Measurements from ENCODE around the gene ZFP3. TPM values are rescaled to one million over a fixed set of nuclear protein-coding genes. Genes with fewer than 3 reads are reported as not detected.
"Not testable (repeated sequence)": the region's sequence is repeated elsewhere in the genome, so short reads cannot be mapped to it uniquely, and the experiment has no call there.

ZFP3 gene
- 4.1 and 4.8 TPM in 2 replicates for polyA plus RNA-seq (2011; rRNA removed)
- 0.58 and 0.78 TPM in 2 replicates for polyA plus RNA-seq (2012; cell fraction: cytosol; rRNA removed)
- 0.48 and 0.78 TPM in 2 replicates for polyA plus RNA-seq (2012; cell fraction: nucleus; rRNA removed)
- 1.6 to 1.9 TPM (median 1.7 TPM) in 3 replicates for polyA plus RNA-seq (2017; fragmentation: RNase III; extraction: RNeasy Plus Mini Kit Qiagen cat#74134 plus additional on column Dnase treatment)
- 2.6 and 3.3 TPM in 2 replicates for polyA minus RNA-seq (2011; rRNA and poly(A)+ RNA removed)

- TF ChIP-seq E2F6 (IDR thresholded peaks at IDR 0.05; ENCODE audit: borderline replicate concordance, low read depth): peak; percentile 95
- no peak for TF ChIP-seq PBX3 (IDR thresholded peaks at IDR 0.05)
- peak; percentile 99 for TF ChIP-seq MAX (IDR thresholded peaks at IDR 0.05)
- peak; percentile 79; the same call in 1 of the 2 replicates for TF ChIP-seq HOXB5 (CRISPR knock-in tag; IDR thresholded peaks at IDR 0.05)
- TF ChIP-seq ZFP36 (IDR thresholded peaks at IDR 0.05; ENCODE audit: borderline replicate concordance, partially characterized antibody): no peak
- TF ChIP-seq POLR2A (IDR thresholded peaks at IDR 0.05; ENCODE audit: low read length): peak; percentile 7
- TF ChIP-seq ATOH8 (CRISPR knock-in tag; IDR thresholded peaks at IDR 0.05; ENCODE audit: low read depth): peak; percentile 45; the same call in 1 of the 2 replicates
- TF ChIP-seq RNF2 (IDR thresholded peaks at IDR 0.05; ENCODE audit: borderline replicate concordance, low read depth): no peak
- TF ChIP-seq JUN (IDR thresholded peaks at IDR 0.05): peak in 1 of 2 experiments; percentile 31; a peak in 1 of 5 replicates
- TF ChIP-seq USF2 (IDR thresholded peaks at IDR 0.05): peak; percentile 36; the same call in 1 of the 2 replicates
- TF ChIP-seq NPAS2 (CRISPR knock-in tag; IDR thresholded peaks at IDR 0.05; ENCODE audit: borderline replicate concordance): peak; percentile 58; the same call in 1 of the 2 replicates
- peak; percentile 64; the same call in 1 of the 2 replicates for TF ChIP-seq TP53 (CRISPR knock-in tag; IDR thresholded peaks at IDR 0.05)
- Histone ChIP-seq H3K4me2 (peak within 1 kb of the TSS; percentile 78), H3K27ac (peak within 1 kb of the TSS; percentile 67 to 87), H3K4me1 (no peaks in the 10 kb centered on the region), H3K4me3 (peak within 1 kb of the TSS; percentile 61), H3K9me3 (peaks cover 67% of the 10 kb centered on the region)
- peak; percentile 96 to 98 for ATAC-seq
- POLR2A ChIA-PET: interaction anchor here (1.0 kb wide), 1 partner anchor 111 kb away, joined by 3 read pairs; the partner anchor contains the start of gene SPAG7
- CTCF ChIA-PET: interaction anchor here (0.6 to 1.6 kb wide), 6 partner anchors 11 to 114 kb away, joined by 3 to 6 read pairs (median 4); no protein-coding TSS in a partner anchor
- DNase-seq (ENCODE audit: low read depth in 1 of 2, low spot score in 1 of 2): peak; percentile 70 to 92
- FAIRE-seq: no peak
- whole genome bisulfite sequencing (ENCODE audit: missing lambda C conversion rate): 17% methylated on average over 47 of the region's 75 CpGs
Observed at GRCh38 chr17:5078106-5079028, at the start of gene ZFP3. Gene ZFP3, plus strand, starts transcription at chr17:5078467. Its CDS starts 13,038 bp downstream, at chr17:5091505.

GRCh38 chr17:5030168-5030567 is 48.1 kb upstream of the ZFP3 start:
- POLR2A ChIA-PET: interaction anchor here (2.1 kb wide), 1 partner anchor 33 kb away, joined by 5 read pairs; the partner anchor contains the start of genes INCA1 and KIF1C
- DNase-seq (ENCODE audit: low read depth in 1 of 2, low spot score in 1 of 2); H3K4me2 ChIP-seq; H3K4me3 ChIP-seq; ATAC-seq; H3K9me3 ChIP-seq; FAIRE-seq; H3K4me1 ChIP-seq; H3K27ac ChIP-seq: not testable (repeated sequence)
- CTCF ChIA-PET: interaction anchor here (0.8 to 5.7 kb wide), 17 partner anchors 8 to 121 kb away, joined by 3 to 58 read pairs (median 7); partner anchors contain the start of gene CAMTA2
- WGBS (ENCODE audit: missing lambda C conversion rate): 98% methylated on average over 2 of the region's 2 CpGs

- ChIA-PET CTCF (interaction anchor here (0.7 to 5.7 kb wide), 25 partner anchors 8 to 254 kb away, joined by 3 to 58 read pairs (median 4); partner anchors contain the start of gene CAMTA2), POLR2A (interaction anchor here (2.1 kb wide), 1 partner anchor 34 kb away, joined by 5 read pairs; the partner anchor contains the start of genes INCA1 and KIF1C)
- peak; percentile 7 for FAIRE-seq
- H3K27ac ChIP-seq: peak overlapping the region; percentile 70 to 90
- peak; percentile 86 for DNase-seq (ENCODE audit: low read depth in 1 of 2, low spot score in 1 of 2)
- H3K4me3 ChIP-seq: peak overlapping the region; percentile 42
- peak; percentile 76 to 79 for ATAC-seq
- peak overlapping the region; percentile 84 for H3K4me2 ChIP-seq
- WGBS (ENCODE audit: missing lambda C conversion rate): 12% methylated on average over 29 of the region's 48 CpGs
- H3K9me3 ChIP-seq: no peaks in the 10 kb centered on the region
- H3K4me1 ChIP-seq: peaks cover 3% of the 10 kb centered on the region; the same call in 1 of the 3 replicates
- peak; percentile 47 to 55; a peak in 4 of 5 replicates for TF ChIP-seq RAD21 (conservative IDR thresholded peaks at IDR 0.05 in 1 of 2, IDR thresholded peaks at IDR 0.05 in 1 of 2)
- no peak for TF ChIP-seq HEYL (CRISPR knock-in tag; IDR thresholded peaks at IDR 0.05)
- TF ChIP-seq ZSCAN20 (CRISPR knock-in tag; IDR thresholded peaks at IDR 0.05): no peak
- TF ChIP-seq KDM5A (IDR thresholded peaks at IDR 0.05): no peak
- peak; percentile 65 for TF ChIP-seq CTCF (IDR thresholded peaks at IDR 0.05)
- TF ChIP-seq POLR2A (IDR thresholded peaks at IDR 0.05; ENCODE audit: low read length): 0 out of 2 replicates have a peak, but pooled peaks have one; percentile 10
- TF ChIP-seq SMC3 (IDR thresholded peaks at IDR 0.05): peak; percentile 83
- TF ChIP-seq ATOH8 (CRISPR knock-in tag; IDR thresholded peaks at IDR 0.05; ENCODE audit: low read depth): 0 out of 2 replicates have a peak, but pooled peaks have one; percentile 56
- no peak for TF ChIP-seq HOXB5 (CRISPR knock-in tag; IDR thresholded peaks at IDR 0.05)
- no peak for TF ChIP-seq HOXA7 (CRISPR knock-in tag; IDR thresholded peaks at IDR 0.05)
Observed at GRCh38 chr17:5031365-5032082, 46.7 kb upstream of the ZFP3 start.
